GM18907 (cell line): Measurements from ENCODE around the gene SNAP29.
"Not testable (repeated sequence)": the region's sequence is repeated elsewhere in the genome, so short reads cannot be mapped to it uniquely, and the experiment has no call there.

ENCODE experiments used
- ATAC-seq: cut with Tn5 transposase; IDR thresholded peaks from one replicate; pipeline ENCODE4 v1.9.1; 2021; ENCODE audit warnings: mild to moderate bottlenecking, moderate library complexity; ENCODE audit not compliant: unreplicated experiment

SNAP29 gene

GRCh38 chr22:20927940-20928572, 69.2 kb downstream of the SNAP29 start:
- ATAC-seq, result no peak

DNA sequence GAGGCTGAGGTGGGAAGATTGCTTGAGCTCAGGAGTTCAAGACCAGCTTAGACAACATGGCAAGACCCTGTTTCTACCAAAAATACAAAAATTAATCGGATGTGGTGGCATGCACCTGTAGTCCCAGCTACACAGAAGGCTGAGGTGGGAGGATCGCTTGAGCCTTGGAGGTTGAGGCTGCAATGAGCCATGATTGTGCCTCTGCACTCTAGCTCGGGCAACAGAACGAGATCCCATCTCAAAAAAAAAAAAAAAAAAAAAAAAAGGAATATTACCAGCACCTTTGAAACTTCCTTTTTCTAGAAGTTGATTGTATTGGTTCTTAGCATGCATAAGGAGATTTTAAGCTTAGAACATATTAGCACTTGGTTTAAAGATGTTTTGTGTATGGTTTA, 69.8 kb downstream of the SNAP29 start:
- no peak for ATAC-seq

GRCh38 chr22:20930004-20930403, 71.2 kb downstream of the SNAP29 start:
- ATAC-seq, result no peak

DNA sequence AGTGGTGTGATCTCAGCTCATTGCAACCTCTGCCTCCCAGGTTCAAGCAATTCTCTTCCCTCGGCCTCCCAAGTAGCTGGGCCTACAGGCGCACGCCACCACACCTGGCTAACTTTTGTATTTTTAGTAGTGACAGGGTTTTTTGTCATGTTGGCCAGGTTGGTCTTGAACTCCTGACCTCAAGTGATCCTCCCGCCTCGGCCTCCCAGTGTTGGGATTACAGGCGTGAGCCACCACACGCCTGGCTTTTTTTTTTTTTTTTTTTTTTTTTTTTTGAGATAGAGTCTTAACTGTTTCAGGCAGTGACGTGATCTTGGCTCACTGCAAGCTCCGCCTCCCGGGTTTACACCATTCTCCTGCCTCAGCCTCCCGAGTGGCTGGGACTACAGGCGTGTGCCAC, 71.6 kb downstream of the SNAP29 start:
- ATAC-seq, result not testable (repeated sequence)

DNA sequence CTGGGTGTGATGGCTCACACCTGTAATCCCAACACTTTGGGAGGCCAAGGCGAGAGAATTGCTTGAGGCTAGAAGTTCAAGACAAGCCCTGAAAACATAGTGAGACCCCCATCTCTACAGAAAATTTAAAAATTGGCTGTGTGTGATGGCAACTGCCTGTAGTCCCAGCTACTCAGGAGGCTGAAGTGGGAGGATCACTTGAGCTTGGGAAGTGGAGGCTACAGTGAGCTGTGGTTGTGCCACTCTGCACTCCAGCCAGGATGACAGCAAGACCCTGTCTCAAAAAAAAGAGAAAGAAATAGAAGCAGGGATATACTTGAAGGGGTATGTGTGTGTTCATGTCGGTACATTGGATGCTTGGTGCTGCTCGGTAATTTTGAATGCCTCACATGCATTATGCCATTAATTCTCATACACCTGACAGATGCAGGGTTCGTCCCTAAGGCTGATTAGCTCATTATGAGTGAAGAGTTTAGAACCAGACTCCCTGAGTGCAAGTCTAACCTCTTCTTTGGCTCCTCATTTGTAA, 72.4 kb downstream of the SNAP29 start:
- no peak for ATAC-seq

- ATAC-seq, result no peak
Measured at GRCh38 chr22:20933910-20934309, 75.1 kb downstream of the SNAP29 start.

GRCh38 chr22:20935049-20935448, 76.2 kb downstream of the SNAP29 start:
- ATAC-seq, result not testable (repeated sequence)

GRCh38 chr22:20935780-20936539, 77.2 kb downstream of the SNAP29 start:
- ATAC-seq, result not testable (repeated sequence)

DNA sequence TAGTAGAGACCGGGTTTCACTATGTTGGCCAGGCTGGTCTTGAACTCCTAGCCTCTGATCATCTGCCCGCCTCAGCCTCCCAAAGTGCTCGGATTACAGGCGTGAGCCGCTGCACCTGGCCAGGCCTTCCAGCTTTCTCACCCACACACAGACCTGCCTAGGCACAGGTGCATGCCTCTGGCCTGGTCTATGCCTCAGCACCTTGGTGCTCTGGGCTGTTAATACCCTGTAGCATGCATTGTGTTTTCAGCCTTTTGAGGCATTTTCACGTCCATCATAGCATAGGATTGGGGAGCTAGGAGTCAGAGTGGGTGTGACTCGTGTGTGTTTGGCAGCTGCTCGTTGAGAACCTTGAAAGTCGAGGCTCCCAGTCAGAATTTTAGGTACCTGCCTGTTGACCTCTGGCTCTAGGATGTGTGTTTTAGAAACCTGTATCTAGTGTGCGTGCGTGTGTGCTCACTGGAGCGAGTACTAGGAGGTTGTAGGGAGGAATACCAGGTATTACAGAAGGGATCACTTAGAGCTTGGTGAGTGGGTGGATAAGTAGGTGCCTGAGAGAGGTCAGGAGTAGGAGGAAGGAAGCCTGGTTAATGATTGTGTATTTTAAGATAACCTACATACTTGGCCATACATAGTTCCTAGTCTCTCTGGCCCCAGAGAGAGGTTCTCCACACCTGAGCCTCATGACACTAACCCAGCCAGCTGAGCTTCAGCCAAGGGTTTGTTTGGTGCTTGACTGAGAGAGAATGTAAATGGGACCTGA, 78.4 kb downstream of the SNAP29 start:
- no peak for ATAC-seq

- no peak for ATAC-seq
Measured at GRCh38 chr22:20937794-20938671, 79.2 kb downstream of the SNAP29 start.

DNA sequence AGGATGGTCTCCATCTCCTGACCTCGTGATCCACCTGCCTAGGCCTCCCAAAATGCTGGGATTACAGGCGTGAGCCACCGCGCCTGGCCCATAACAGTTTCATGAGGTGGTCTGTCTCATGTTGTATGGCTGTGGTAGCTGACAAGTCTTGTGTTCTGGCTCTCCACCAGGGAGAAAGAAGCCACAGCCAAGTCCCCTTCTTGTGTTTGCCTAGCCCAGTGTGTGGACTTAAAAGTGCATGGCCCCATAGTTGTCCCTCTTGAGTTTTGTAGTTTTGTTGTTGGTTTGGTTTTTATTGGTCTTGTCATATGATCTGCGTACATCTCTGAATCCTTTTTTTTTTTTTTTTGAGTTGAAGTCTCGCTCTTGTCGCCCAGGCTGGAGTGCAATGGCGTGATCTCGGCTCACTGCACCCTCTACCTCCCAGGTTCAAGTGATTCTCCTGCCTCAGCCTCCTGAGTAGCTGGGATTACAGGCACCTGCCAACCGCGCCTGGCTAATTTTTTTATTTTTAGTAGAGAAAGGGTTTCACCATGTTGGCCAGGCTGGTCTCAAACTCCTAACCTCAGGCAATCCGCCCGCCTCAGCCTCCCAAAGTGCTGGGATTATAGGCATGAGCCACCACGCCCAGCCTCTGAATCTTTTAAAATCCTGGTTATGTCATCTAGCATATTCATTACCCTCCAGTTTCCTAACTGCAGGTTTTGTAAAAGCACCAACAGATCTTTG, 80.8 kb downstream of the SNAP29 start:
- ATAC-seq, result not testable (repeated sequence)

GRCh38 chr22:20940186-20940651, 81.4 kb downstream of the SNAP29 start:
- no peak for ATAC-seq
